T1000 (cell line): ENCODE results near the gene GALNTL6.
A peak's percentile ranks its signal among the peaks of the same experiment; 100 is the strongest.

Experiments used
- DNase-seq: peaks from one replicate; lab custom pipeline; 2025; ENCODE audit warnings: mixed read lengths; lab: John Stamatoyannopoulos, UW

The GALNTL6 gene

DNA sequence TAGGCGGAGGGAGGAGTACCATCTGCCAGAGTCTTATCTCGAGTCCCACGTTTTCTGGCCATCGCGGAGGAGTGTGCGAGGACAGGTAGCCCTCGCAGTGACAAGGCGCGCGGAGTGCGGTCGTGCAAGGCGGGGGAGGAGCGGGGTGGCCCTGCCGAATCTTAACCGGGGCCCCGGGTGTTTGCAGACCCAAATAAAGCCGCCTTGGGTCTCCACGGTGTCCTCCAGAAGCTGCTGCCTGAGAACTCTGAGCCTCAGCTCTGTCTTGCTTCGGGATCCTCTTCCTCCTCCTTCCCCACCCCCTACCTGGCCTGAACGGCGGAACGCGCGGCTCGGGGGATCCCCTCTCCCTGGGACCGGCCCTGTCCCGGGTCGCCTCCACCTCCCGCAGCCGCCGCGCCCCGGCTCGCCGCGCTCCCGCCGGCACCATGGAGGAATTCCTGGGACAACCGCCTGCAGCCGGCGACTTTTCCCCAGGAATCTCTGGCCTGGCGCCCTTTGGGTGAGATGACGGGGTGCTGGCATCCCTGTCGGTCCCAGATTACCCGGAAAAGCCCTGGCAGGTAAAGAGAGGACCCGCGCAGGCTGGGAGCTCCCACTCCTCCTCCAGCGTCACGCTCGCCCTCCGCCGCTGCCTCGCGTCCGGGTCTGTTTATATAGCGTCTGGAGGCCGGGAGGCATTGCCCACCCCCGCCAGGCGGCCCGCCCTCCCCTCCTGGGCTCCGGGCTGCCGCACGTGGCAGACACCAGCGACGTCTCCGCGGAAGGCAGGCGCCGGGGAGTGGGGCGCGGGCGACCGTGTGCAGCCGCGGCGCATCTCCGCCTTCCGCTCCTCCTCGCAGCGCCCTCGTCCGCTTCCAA, at the start of gene GALNTL6:
Gene GALNTL6, plus strand, starts transcription at position 740 of the 861 bp plus-strand sequence.
- DNase-seq, result peak; percentile 43

DNA sequence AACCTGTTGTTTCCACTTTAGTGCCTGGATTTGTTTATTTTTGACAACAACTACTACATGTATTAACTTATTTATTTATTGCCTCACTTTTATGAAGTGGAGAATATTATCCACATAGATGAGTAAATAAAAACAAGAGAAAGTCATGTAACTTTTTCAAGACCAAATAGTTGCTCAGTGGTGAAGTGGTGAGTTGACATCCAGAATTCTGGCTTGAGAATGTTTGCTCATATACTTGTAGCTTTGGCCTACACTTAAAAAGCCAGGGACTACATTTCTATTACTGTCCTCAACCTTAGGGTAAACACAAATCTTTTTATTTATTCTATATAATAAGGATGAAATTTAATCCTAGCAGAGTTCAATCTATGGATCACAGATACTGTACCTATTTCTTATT, 47.7 kb upstream of the GALNTL6 start:
- DNase-seq, result no peak

DNA sequence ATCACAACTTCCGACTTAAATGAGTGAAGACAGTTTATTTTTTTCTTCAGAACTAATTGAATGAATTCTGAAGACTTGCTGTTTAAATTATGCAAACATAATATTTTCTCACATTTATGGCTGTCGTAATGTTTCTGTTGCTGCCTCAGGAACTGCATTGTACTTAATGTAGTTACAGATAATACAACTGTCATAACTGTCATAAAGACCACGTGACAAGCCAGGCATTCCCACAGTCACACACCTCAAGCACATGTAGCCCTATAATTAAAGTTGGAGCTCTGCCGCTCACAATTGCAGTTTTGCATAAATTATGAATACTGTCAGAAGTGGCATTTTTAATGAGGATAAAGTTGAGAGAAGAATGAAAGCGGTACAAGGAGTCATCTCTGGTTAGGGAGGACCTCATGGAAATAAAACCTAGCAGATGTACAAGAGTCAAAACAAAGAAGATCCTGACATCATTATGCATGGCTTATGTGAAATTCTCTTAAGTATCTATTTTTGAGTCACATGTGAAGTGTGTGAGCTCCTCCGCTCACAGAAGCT, 38.5 kb upstream of the GALNTL6 start:
- no peak for DNase-seq

DNA sequence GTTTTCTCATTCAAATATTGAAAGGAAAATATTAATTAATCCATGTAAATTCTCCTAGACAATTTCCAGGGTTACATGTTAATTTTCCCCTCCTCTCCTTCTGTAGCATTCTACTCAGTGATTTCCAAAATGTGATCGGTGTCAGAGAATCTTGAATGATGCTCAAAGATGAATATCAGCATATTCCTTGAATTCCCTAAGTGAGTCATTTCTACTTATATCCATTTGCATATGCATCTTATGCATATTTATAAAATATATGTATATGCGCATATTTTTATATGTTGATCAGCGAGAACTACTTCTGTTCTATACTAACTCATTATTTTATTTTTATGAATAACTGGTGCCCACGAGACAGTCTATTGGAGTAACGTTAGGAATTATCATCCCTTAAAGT, 33.9 kb upstream of the GALNTL6 start:
- no peak for DNase-seq

DNA sequence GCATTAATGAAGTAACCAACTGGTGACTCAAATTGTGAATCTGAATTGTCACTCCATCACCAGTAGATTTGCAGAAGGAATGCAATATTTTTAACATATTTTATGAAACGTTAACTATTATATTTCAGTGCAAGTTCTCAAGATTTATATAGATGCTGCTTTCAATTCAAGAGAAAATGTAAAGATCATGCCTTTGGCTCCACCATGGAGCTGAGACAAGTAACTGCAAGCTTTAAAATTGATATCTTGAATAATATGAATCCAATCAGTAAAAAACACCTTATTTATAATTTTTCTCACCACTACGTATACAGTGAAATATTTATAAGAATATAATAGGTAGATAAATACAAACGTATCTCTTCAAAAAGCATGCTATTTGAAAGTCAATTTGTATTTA, 27.8 kb upstream of the GALNTL6 start:
- no peak for DNase-seq

DNA sequence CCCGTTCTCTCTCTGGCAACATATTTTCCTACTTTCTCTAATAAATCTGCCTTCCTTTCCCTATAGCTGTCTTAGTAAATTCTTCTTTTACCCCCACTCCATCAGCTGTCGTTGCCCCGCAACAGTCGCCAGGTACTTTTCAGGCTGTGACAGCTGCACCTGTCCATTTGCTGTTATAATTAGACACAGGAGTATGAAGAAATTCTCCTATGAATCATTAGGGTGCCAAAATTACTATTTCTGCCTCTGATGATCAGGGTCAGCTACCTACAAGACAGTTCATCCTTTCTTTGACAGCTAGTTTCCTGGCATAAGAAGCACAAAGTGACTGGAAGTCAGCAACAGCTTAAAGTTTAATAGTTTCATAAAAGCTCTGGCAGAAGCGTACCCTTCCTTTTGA, 19.5 kb upstream of the GALNTL6 start:
- DNase-seq, result no peak

DNA sequence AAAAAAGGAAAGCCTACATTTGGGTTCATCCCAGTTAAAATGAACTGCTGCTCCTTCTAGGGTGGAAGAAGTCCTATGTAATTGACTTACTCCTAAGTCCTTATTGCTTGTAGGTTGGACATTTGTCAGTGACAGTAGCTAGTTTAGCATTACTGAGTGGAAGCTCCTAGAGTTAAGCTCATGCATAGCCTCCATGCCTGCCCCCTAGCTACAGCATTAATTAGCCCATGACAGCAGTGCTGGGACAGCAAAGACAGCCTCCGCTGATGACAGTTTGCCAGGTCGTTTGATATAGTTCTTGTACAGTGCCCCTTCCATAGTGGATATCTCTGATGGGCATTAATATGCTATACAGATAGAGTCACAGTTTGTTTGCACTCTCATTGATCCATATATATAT, 18.7 kb upstream of the GALNTL6 start:
- DNase-seq, result no peak

DNA sequence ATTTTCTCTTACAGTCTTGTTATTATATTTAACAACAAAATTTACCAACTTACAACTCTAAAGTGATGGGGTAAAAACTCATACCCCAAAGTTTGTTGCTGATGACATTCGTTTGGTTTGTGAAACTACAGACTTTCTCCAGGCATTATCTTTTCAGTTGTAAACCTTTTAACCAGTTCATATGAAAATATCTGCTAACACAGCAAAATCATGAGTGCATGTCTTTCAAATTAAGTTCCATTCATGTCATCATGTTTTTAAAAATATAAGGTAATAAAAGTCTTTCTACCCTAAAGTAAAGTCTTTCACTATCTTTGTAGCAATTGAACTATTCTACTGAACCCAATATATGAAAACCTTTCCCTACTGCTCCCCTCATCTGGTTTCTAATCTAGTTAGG, 3.4 kb upstream of the GALNTL6 start:
- DNase-seq, result no peak

DNA sequence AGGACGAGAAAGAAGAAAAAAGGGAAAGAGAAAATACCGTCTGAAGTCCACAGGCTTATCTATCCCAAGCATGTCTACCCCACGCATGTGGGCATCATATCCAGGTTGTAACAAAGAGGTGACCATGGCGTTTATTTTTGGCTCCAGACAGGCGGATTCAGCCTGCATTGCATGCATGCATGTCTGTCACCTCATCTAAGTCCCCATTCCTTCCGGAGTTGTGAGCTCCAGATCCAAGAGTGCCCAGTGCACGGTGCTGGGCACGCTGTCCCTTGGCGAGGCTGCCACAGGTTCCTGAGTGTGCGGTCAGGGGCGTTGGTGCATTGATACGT, 905 bp upstream of the GALNTL6 start:
- DNase-seq, result no peak

DNA sequence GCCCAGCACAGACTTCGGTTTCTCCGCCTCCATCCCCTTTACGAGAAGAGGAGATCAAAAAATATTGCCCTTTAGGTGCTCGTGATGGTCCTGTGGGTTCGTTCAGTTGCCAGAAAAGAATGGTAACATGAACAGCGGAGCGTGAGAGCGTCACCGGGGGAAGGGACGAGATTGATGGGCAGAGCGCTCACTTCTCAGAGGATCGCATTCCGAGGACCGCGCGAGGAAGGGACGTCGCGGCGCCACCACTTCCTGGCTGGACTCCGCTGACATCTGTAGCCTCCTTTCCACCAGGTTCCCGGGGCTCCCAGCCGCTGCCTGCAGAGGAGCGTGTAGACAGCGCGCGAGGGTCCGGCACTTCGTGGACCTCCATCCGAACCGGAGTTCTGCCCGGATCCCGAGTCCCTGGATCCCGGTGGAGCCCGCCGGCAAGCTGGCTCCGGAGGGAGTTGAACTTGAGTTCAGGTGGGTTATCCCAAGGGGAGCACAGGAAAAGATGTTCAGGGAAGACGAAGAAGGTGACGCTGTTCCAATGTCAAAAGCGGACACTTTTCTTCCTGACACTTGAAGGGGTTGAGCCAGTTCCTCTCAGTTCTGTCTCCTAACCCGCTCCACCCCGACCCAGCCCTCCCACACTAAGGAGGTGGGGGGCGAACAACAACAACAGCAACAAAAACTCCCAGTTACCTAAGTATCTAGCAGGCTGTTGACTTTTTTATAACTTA, 484 bp downstream of the GALNTL6 start:
- no peak for DNase-seq

DNA sequence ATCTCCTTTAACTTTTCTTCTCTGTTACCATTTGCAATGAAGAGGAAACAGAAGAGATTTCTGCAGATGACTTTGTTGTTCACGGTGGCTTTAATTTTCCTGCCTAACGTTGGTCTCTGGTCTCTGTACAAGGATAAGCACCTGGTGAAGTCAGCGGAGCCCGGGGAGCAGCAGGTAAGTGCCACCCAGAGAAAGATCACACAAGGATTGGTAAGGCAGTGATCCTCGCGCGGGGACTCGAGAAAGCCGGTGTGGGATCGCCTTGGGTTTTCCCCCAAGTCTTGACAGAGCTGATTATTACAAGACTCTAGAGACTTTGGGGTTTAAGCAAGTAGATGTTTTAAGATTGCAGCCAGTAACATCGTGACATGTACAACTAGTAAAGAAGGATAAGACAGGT, 1.3 kb downstream of the GALNTL6 start:
- DNase-seq, result no peak

DNA sequence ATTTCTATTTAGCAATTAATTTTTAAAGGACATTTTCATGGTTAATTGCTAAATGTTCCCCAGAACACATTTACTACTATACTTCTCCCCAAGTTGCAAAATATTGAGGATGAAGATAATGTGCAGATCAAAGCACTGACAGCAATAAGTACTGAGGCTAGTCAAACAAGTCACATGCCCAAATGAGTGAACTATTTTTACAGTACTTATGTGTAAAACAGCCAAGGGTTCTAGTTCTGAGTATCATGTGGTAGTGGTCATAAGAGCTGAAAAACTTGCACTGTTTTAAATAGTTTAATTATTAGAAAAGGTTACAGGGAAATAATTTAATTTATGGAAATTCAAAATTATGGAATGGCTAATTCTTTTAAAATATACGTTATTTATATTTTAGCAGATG, 3.8 kb downstream of the GALNTL6 start:
- DNase-seq, result no peak

DNA sequence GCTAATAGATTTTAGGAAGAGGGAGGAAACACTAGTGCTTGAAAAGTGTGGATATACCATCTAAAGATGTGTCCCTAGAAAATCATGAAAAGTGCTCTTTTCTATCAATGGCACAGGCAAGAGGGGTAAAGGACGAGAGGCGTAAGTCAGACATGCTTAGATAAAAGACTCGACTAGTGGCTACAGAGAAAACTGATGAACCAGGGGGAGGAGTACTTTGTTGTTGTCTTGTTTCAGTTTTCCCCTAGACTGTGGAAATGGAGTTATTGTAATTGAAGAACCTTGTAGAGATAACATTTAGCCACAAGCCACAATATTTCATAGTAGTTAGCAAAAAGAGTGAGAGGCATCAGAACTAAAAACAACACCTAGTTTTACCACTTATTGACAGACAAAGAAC, 21.4 kb downstream of the GALNTL6 start:
- DNase-seq, result no peak

DNA sequence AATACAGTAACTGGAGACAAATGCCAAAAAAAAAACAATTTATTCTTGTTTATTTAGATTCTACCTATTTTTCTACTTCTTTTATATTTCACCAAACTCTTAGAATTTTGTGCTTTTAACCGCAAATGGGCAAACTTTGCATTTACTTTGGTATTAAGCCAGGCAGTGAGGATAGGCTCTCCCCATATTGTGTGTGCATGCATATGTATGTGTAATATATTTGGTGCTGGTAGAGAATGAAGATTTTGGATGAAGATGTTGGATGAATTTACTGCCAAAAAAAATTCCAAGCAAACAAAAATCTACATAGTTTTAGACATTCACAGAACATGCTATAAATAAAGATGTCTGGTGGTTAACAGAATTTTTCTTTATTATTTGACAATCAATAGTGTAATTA, 30.3 kb downstream of the GALNTL6 start:
- DNase-seq, result no peak

DNA sequence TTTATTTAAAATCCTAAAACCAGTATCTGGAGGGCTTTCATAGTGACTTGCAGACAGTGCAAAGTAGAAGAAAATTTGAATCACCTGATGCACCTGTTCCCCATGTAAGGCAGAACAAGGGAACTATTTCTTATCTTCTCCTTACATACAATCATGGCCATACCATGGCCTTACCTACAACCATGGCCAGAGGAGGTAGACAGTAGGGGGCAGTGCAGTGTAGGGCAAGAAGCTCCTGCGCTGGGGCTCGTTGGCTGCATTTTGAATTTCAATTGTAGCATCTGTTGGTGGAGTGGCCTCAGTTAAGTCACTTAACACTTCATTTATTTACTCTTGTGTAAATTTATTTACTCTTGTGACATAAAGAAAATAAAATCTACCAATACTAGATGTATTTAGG, 33.0 kb downstream of the GALNTL6 start:
- no peak for DNase-seq

DNA sequence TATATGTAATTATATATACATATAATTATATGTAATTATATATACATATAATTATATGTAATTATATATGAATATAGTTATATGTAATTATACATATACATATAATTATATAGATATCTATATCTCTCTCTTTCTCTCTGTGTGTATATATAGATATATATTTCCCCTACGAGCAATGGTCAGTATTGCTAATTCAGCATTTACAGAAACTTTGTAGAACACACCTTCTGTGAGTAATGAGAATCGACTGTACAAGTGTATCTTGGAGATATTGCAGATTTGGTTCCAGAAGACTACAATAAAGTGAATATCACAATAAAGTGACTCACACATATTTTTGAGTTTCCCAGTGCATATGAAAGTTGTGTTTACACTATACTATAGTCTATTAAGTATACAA, 33.7 kb downstream of the GALNTL6 start:
- DNase-seq, result no peak

DNA sequence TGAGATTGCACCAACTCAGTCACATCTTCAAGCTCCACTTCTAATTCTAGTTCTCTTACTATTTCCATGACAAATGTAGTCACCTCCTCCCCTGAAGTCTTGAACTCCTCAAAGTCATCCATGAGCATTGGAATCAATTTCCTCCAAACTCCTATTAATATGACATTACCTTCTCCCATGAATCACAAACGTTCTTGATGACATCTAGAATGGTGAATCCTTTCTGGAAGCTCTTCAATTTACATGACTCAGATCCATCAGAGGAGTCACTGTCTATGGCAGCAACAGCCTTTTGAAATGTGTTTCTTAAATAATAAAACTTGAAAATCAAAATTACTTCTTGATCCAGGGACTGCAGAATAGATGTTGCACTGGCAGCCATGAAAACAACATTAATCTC, 34.5 kb downstream of the GALNTL6 start:
- DNase-seq, result no peak

DNA sequence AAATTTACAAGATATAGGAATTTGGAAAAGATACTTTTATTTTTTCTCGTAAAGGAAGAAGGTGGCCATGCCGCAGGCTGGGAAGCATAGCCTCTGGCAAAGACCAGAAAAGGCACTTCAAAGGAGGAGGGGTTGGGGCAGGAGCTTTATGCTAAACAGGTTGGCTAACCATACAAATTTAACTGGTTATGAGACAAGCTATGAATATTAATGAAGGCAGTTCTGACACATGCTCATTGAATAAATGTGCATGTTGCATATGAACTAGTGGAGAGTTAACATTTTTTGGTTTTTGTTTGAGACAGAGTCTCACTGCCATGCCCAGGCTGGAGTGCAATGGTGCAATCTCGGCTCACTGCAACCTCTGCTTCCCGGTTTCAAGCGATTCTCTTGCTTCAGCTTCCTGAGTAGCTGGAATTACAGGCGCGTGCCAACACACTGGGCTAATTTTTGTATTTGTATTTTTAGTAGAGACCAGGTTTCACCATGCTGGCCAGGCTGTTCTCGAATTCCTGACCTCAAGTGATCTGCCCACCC, 36.5 kb downstream of the GALNTL6 start:
- DNase-seq, result no peak

DNA sequence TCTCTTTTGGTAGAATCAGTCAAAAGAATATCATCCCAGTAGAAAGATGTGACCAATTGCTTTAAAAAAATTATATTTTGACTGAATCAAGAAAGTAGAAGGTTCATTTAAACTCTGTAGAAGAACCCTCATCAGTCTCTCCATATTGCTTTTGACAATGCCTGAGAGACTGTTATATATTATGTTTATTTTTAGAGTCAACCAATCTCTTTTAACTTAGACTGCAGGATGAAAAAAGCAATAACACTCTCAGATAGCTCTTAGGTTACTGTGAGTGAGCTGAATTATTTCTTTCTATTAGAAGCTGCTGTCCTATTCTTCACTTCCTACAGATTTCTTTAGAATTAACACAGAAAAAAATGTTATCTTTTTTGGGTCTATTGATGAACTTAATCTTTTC, 38.1 kb downstream of the GALNTL6 start:
- no peak for DNase-seq

DNA sequence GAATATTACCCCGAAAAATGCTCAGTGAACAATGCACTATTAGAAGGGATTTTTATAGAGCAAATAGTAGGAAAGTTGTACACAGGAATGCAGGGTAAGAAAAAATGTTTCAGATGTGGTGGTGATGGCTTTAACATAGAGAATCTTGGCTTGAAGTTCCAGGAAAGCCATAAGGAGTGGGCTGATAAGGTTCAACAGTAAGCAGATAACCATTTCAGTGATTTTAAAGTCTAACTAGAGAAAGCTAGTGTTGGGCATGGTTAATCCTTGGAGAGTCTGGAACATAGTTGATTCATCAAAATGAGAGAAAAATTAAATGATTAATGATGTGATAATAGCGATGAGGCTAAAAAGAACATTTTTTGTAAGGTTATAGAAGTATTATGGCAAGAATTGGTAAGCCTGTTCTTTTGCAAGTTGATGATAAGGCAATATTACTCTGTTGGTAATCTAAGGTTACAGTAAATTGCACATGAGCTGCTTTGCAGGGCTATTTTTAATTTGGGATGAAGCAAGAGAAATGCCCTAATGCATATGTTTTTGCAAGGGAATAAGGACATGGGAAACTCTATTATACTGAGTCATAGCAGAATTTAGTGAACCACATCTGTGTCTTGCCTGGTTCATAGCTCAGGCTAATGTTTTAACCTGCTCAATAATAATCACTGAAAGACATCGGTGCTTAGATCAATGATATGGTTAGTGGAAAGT, 44.3 kb downstream of the GALNTL6 start:
- DNase-seq, result no peak

DNA sequence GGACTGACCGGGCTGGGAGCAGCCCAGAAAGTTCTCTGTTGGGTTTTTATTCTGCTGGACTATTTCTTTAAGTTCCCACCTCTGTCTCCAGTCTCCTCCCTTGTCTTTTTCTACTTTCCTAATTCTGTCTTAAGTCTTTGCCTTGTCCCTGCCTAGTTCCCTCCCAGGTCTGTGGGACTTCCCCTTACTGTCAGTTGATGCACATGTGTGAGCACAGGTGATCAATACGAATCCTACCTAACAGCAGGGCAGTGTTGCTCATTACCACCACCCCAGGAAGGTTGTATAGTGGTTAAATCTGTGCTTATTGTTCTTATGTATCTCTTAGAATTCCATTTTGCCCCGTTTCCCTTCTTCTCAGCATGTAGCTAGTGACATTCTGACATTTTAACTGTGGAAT, 62.1 kb downstream of the GALNTL6 start:
- DNase-seq, result no peak

DNA sequence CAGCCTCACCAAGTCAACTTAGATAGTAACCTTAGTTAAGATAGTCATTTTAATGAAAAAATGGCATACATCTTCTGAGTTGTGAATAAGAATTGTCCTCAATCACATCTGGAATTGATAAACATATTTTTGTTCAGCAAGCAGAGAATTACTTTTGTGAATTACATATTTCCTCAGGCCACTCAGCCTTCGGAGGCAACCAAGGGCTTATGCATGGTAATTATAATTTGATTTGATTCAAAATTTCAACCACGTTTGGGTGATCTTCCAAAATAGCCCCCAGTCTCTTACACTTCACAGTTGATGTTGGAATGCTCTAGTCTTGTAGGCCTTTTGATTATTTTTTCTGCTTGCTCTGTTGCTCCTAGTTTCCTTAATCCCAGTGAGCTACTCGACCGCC, 63.4 kb downstream of the GALNTL6 start:
- DNase-seq, result no peak

DNA sequence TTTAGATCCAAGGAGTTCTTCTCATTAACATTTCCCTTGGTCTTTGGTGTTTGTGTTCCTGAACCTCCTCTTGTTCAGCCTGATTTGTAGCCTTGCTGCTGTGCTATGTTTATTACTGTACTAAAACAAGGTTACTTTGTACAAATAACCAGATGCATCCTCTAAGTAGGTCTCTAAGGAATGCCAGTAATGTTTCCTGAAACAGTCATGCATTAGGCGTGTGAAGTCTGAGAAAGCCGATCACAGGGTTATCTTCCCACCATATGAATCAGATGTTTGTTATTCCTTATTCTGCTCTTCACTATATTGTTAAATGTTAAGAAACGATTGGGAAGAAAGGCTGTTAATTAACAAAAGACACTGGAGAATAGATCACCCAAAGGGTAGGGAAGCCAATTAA, 66.9 kb downstream of the GALNTL6 start:
- no peak for DNase-seq
